Measurements from ENCODE around the gene PBRM1. TPM values are rescaled to one million over a fixed set of nuclear protein-coding genes. Genes with fewer than 3 reads are reported as not detected.

PBRM1 gene
- total RNA-seq, 1 donor from 2014 or later, result 66.3 TPM

- peaks cover 42% of the 10 kb centered on the region for H3K36me3 Mint-ChIP-seq (ENCODE audit: low read depth)
- peaks cover 8% of the 10 kb centered on the region for H3K4me1 Mint-ChIP-seq (ENCODE audit: low read depth)
- H3K27ac Mint-ChIP-seq, result no peak overlapping the region
- H3K9me3 Mint-ChIP-seq, result no peaks in the 10 kb centered on the region
- DNase-seq (ENCODE audit: low spot score), result no peak
- intact Hi-C loops (cut with micrococcal nuclease), result no loop called here
- H3K27me3 Mint-ChIP-seq (ENCODE audit: low read depth), result no peaks in the 10 kb centered on the region
- H3K4me3 Mint-ChIP-seq (ENCODE audit: low read depth), result no peak overlapping the region
These were observed 138.6 kb downstream of the PBRM1 start for GRCh38 chr3:52547143-52547542.

- H3K36me3 Mint-ChIP-seq (ENCODE audit: low read depth), result peaks cover 43% of the 10 kb centered on the region
These were observed 139.4 kb downstream of the PBRM1 start for GRCh38 chr3:52546111-52546901.

GRCh38 chr3:52544937-52545336, 140.8 kb downstream of the PBRM1 start:
- intact Hi-C loops (cut with micrococcal nuclease), result no loop called here
- peaks cover 49% of the 10 kb centered on the region for H3K36me3 Mint-ChIP-seq (ENCODE audit: low read depth)
- H3K4me1 Mint-ChIP-seq (ENCODE audit: low read depth), result peaks cover 19% of the 10 kb centered on the region
- no peak overlapping the region for H3K4me3 Mint-ChIP-seq (ENCODE audit: low read depth)
- H3K9me3 Mint-ChIP-seq, result no peaks in the 10 kb centered on the region
- DNase-seq (ENCODE audit: low spot score), result no peak
- H3K27me3 Mint-ChIP-seq (ENCODE audit: low read depth), result no peaks in the 10 kb centered on the region
- H3K27ac Mint-ChIP-seq, result no peak overlapping the region

More at GRCh38 chr3:52546111-52546901, 139.4 kb downstream of the PBRM1 start:
- H3K4me3 Mint-ChIP-seq (ENCODE audit: low read depth), result no peak overlapping the region
- intact Hi-C loops (cut with micrococcal nuclease), result no loop called here
- no peak for DNase-seq (ENCODE audit: low spot score)
- peaks cover 10% of the 10 kb centered on the region for H3K4me1 Mint-ChIP-seq (ENCODE audit: low read depth)
- no peaks in the 10 kb centered on the region for H3K27me3 Mint-ChIP-seq (ENCODE audit: low read depth)
- no peak overlapping the region for H3K27ac Mint-ChIP-seq
- H3K9me3 Mint-ChIP-seq, result no peaks in the 10 kb centered on the region

- intact Hi-C loops (cut with micrococcal nuclease), result no loop called here
- Mint-ChIP-seq H3K27me3 (ENCODE audit: low read depth) (no peaks in the 10 kb centered on the region), H3K4me3 (ENCODE audit: low read depth) (no peak overlapping the region), H3K4me1 (ENCODE audit: low read depth) (peaks cover 35% of the 10 kb centered on the region), H3K36me3 (ENCODE audit: low read depth) (peaks cover 52% of the 10 kb centered on the region), H3K27ac (no peak overlapping the region), H3K9me3 (no peaks in the 10 kb centered on the region)
- no peak for DNase-seq (ENCODE audit: low spot score)
These were observed 144.7 kb downstream of the PBRM1 start for GRCh38 chr3:52541050-52541449.

- intact Hi-C loops (cut with micrococcal nuclease), result loop anchor here (5.0 to 10.0 kb wide), 3 partner anchors 148 to 484 kb away; partner anchors contain the start of genes DUSP7, GNL3, PBRM1 and STIMATE
- no peaks in the 10 kb centered on the region for H3K27me3 Mint-ChIP-seq (ENCODE audit: low read depth)
- peaks cover 41% of the 10 kb centered on the region for H3K36me3 Mint-ChIP-seq (ENCODE audit: low read depth)
- H3K4me3 Mint-ChIP-seq (ENCODE audit: low read depth), result peak overlapping the region; percentile 40
- H3K9me3 Mint-ChIP-seq, result no peaks in the 10 kb centered on the region
- no peak for DNase-seq (ENCODE audit: low spot score)
- peak overlapping the region; percentile 15 for H3K27ac Mint-ChIP-seq
- H3K4me1 Mint-ChIP-seq (ENCODE audit: low read depth), result peaks cover 41% of the 10 kb centered on the region
These were observed 146.6 kb downstream of the PBRM1 start for GRCh38 chr3:52539010-52539653.

GRCh38 chr3:52537726-52538421, 147.8 kb downstream of the PBRM1 start:
- peaks cover 41% of the 10 kb centered on the region for H3K4me1 Mint-ChIP-seq (ENCODE audit: low read depth)
- intact Hi-C loops (cut with micrococcal nuclease), result loop anchor here (2.0 to 10.0 kb wide), 4 partner anchors 149 to 483 kb away; partner anchors contain the start of genes DUSP7, GLT8D1, GNL3 and PBRM1
- no peaks in the 10 kb centered on the region for H3K9me3 Mint-ChIP-seq
- peak overlapping the region; percentile 1 for H3K27ac Mint-ChIP-seq
- H3K27me3 Mint-ChIP-seq (ENCODE audit: low read depth), result no peaks in the 10 kb centered on the region
- no peak for DNase-seq (ENCODE audit: low spot score)
- H3K36me3 Mint-ChIP-seq (ENCODE audit: low read depth), result peaks cover 41% of the 10 kb centered on the region
- peak overlapping the region; percentile 100 for H3K4me3 Mint-ChIP-seq (ENCODE audit: low read depth)

GRCh38 chr3:52537165-52537620, 148.5 kb downstream of the PBRM1 start:
- intact Hi-C loops (cut with micrococcal nuclease), result loop anchor here (2.0 to 10.0 kb wide), 4 partner anchors 150 to 482 kb away; partner anchors contain the start of genes DUSP7, GLT8D1, GNL3 and PBRM1
- peaks cover 46% of the 10 kb centered on the region for H3K4me1 Mint-ChIP-seq (ENCODE audit: low read depth)

GRCh38 chr3:52536369-52537164, 149.1 kb downstream of the PBRM1 start, which contains the start of gene UQCC5:
UQCC5 (plus strand) TSS chr3:52536605; CDS start chr3:52536756, 151 bp downstream.
- Mint-ChIP-seq H3K4me3 (ENCODE audit: low read depth) (peak within 1 kb of the TSS; percentile 100), H3K27ac (peak within 1 kb of the TSS; percentile 99), H3K36me3 (ENCODE audit: low read depth) (peaks cover 39% of the 10 kb centered on the region), H3K4me1 (ENCODE audit: low read depth) (peaks cover 46% of the 10 kb centered on the region), H3K9me3 (no peaks in the 10 kb centered on the region), H3K27me3 (ENCODE audit: low read depth) (no peaks in the 10 kb centered on the region)
- intact Hi-C loops (cut with micrococcal nuclease), result loop anchor here (1.0 to 10.0 kb wide), 5 partner anchors 81 to 482 kb away; partner anchors contain the start of genes DUSP7, GLT8D1, GNL3 and NISCH
- peak; percentile 98 for DNase-seq (ENCODE audit: low spot score)

More at GRCh38 chr3:52537165-52537620, 148.5 kb downstream of the PBRM1 start:
- no peak for DNase-seq (ENCODE audit: low spot score)
- Mint-ChIP-seq H3K36me3 (ENCODE audit: low read depth) (peaks cover 44% of the 10 kb centered on the region), H3K4me3 (ENCODE audit: low read depth) (peak overlapping the region; percentile 100), H3K27me3 (ENCODE audit: low read depth) (no peaks in the 10 kb centered on the region), H3K27ac (peak overlapping the region; percentile 99), H3K9me3 (no peaks in the 10 kb centered on the region)

GRCh38 chr3:52536112-52536368, 149.7 kb downstream of the PBRM1 start:
- H3K9me3 Mint-ChIP-seq, result no peaks in the 10 kb centered on the region
- peaks cover 34% of the 10 kb centered on the region for H3K36me3 Mint-ChIP-seq (ENCODE audit: low read depth)
- H3K4me3 Mint-ChIP-seq (ENCODE audit: low read depth), result peak overlapping the region; percentile 100
- peaks cover 42% of the 10 kb centered on the region for H3K4me1 Mint-ChIP-seq (ENCODE audit: low read depth)
- no peaks in the 10 kb centered on the region for H3K27me3 Mint-ChIP-seq (ENCODE audit: low read depth)
- H3K27ac Mint-ChIP-seq, result no peak overlapping the region
- intact Hi-C loops (cut with micrococcal nuclease), result loop anchor here (1.0 to 10.0 kb wide), 5 partner anchors 81 to 481 kb away; partner anchors contain the start of genes DUSP7, GLT8D1, GNL3 and NISCH
- DNase-seq (ENCODE audit: low spot score), result no peak

- Mint-ChIP-seq H3K4me1 (ENCODE audit: low read depth) (peaks cover 37% of the 10 kb centered on the region), H3K27me3 (ENCODE audit: low read depth) (no peaks in the 10 kb centered on the region), H3K27ac (no peak overlapping the region), H3K36me3 (ENCODE audit: low read depth) (peaks cover 29% of the 10 kb centered on the region), H3K9me3 (no peaks in the 10 kb centered on the region), H3K4me3 (ENCODE audit: low read depth) (peak overlapping the region; percentile 100)
- no peak for DNase-seq (ENCODE audit: low spot score)
- intact Hi-C loops (cut with micrococcal nuclease), result loop anchor here (1.0 to 10.0 kb wide), 5 partner anchors 80 to 481 kb away; partner anchors contain the start of genes DUSP7, GLT8D1, GNL3 and NISCH
These were observed 150.2 kb downstream of the PBRM1 start for GRCh38 chr3:52535411-52536111.
